IPS-18a (cell line): ENCODE measurements around the gene MIPEP.

Experiments used
- H3K27ac ChIP-seq: one replicate; pipeline ENCODE4 v1.5.1; 2013; ENCODE audit warnings: low read length
- H3K27me3 ChIP-seq: one replicate; pipeline ENCODE4 v1.6.1; 2013; ENCODE audit warnings: mild to moderate bottlenecking, low read length; ENCODE audit not compliant: control insufficient read depth, insufficient read depth
- H3K36me3 ChIP-seq: one replicate; pipeline ENCODE4 v1.6.1; 2013; ENCODE audit warnings: low read depth, low read length; ENCODE audit not compliant: control insufficient read depth
- H3K4me1 ChIP-seq: one replicate; pipeline ENCODE4 v1.6.1; 2013; ENCODE audit warnings: low read depth, low read length; ENCODE audit not compliant: control insufficient read depth
- H3K4me3 ChIP-seq: one replicate; pipeline ENCODE4 v1.5.1; 2013; ENCODE audit warnings: low read length
- H3K9ac ChIP-seq: one replicate; pipeline ENCODE4 v1.6.1; 2013; ENCODE audit warnings: mild to moderate bottlenecking, low read length, moderate library complexity
- H3K9me3 ChIP-seq: one replicate; pipeline ENCODE4 v1.6.1; 2013; ENCODE audit warnings: low read depth, low read length; ENCODE audit not compliant: control insufficient read depth

Gene MIPEP

DNA sequence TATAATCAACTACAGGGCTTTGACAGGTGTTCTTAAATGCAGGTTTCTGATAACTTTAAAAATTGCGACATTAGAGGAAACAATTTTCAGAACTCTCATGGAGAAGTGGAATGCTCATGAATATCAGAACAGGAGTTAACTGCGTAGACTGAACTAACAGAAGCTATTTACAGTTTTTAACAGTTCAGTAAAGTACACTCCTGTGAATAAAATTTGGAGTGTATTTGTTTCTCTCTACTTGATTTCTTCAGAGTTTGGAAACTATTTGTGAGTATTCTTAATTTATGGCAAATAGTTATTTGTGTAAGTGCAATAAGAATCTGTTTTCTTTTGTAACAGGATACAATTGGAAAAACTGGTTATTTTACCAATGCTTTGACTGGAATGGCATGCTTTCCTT is 204.6 kb downstream of the MIPEP start:
- Histone ChIP-seq H3K9ac (no peak overlapping the region), H3K27ac (no peak overlapping the region), H3K9me3 (peaks cover 15% of the 10 kb centered on the region), H3K36me3 (no peaks in the 10 kb centered on the region), H3K27me3 (no peaks in the 10 kb centered on the region), H3K4me1 (no peaks in the 10 kb centered on the region), H3K4me3 (no peak overlapping the region)

DNA sequence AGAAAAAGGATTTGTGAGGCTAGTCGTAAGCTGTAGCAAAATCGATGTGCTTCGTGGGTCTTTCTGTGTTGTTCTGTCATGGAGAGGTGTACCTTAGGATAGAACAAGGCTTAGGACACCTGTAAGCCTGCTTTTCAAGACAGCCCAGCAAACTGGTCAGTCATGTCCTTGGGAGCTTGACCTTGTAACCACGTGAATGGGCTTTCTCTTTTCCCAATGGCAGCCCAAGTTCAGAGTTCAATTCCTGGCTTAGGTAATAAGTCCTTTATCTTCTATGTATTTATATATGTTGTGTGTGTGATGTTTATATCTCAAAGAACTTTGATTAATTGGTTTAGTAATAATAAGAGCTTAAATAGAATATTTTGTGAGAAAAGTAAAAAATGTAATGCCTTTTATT is 206.1 kb downstream of the MIPEP start:
- Histone ChIP-seq H3K9me3 (peaks cover 19% of the 10 kb centered on the region), H3K27ac (no peak overlapping the region), H3K36me3 (no peaks in the 10 kb centered on the region), H3K9ac (no peak overlapping the region), H3K4me1 (no peaks in the 10 kb centered on the region), H3K27me3 (no peaks in the 10 kb centered on the region), H3K4me3 (no peak overlapping the region)

DNA sequence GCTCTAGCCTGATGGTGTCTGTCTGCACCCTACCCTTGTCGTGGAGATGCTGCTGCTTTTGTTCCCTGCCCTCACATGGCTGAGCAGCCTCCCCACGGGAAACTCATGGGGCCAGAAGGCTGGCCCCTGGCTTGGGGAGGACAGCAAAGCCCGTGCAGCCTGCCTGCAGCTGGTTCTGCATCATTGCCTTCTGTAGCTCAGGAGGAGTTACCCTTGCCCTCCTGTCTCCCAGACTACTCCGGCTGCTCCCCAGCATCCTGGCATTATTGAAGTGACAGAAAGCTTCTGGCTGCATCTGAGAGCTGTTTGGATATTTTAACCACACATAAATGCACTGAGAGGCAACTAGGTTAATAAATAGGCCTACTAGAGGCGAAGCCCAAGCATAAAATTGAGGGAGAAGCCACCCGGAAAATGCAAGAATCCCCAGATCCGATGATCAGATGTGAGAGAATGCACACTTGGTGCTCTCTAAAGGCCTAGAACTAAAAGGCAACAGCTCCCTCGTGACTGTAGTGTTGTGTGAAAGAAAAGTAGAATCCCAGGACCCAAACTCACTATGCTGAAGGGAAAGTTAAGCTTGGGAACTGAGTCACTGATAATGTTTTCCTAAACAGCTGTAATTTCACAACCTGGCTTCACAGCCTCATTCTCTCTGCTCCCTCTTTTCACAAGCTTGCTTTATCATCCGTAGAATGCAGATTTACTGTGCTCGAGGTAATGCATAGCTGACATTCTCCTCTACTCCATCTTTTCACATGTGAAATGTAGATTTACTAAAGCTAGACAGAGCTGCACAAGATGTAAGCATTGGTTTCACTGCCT is 208.1 kb downstream of the MIPEP start:
- H3K36me3 ChIP-seq: no peaks in the 10 kb centered on the region
- H3K9me3 ChIP-seq: peaks cover 19% of the 10 kb centered on the region
- H3K27me3 ChIP-seq: no peaks in the 10 kb centered on the region
- H3K4me1 ChIP-seq: no peaks in the 10 kb centered on the region
- no peak overlapping the region for H3K4me3 ChIP-seq
- H3K9ac ChIP-seq: no peak overlapping the region
- no peak overlapping the region for H3K27ac ChIP-seq
